COLO668 (cell line): ENCODE data around the gene FAR2.
"Not testable (repeated sequence)": the region's sequence is repeated elsewhere in the genome, so short reads cannot be mapped to it uniquely, and the experiment has no call there.

Source experiments
- DNase-seq: peaks from one replicate; lab custom pipeline; 2025; ENCODE audit not compliant: unreplicated experiment; lab: John Stamatoyannopoulos, UW

The FAR2 gene

DNA sequence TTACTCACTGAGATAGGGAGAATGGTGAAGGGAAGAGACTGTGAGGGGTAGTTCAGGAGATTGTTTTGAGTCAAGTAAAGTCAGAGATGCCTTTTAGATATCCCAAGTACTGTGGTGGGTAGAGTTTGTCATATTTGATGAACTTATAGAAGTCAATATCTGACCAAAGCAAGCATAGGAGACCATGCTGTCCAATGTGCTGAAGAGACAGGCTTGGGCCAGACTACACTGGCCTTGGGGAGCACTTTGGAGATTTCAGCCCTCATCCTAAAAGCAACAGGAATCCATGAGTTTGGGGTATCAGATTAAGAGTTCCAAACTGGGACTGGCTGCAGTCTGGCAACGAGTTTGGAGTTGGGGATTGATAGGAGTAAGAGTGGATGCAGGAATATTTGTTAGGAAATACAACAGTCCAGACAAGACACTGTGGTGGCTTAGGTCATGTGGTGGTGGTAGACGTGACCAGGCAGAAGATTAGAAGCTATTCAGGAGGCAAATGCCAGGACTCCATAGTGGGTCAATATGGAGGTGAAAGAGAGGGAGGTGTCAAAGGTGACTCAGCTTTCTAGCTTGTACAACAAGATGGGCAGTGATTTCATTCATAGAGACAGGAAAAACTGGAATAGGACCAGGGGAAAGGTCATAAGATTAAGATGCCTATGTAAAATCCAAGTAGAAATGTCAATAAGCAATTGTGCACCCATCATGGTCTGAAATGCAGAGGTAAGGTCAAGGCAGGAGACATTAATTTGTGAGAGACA, 81.9 kb downstream of the FAR2 start:
- DNase-seq: no peak

GRCh38 chr12:29232086-29232485, 83.0 kb downstream of the FAR2 start:
- no peak for DNase-seq

DNA sequence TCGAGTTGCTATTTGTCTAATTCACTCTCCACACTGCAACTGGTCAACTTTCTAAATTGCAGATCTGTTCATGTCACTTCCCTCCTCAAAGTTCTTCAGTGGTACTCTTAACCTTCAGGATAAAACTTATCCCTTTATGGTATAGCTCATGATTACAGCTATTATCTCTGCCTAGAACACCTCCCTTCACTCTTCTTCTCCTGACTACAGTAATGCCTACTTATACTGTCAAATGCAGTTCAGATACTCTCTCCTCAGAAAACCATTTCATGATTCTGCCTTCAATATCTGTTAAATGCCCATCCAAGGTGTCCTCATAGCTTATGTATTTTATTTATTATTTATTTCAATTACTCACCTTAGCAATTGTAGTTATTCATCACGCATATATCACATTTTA, 85.5 kb downstream of the FAR2 start:
- no peak for DNase-seq

- DNase-seq: no peak
These were observed 86.0 kb downstream of the FAR2 start for GRCh38 chr12:29234965-29235626.

GRCh38 chr12:29238822-29239291, 89.8 kb downstream of the FAR2 start:
- DNase-seq: no peak

DNA sequence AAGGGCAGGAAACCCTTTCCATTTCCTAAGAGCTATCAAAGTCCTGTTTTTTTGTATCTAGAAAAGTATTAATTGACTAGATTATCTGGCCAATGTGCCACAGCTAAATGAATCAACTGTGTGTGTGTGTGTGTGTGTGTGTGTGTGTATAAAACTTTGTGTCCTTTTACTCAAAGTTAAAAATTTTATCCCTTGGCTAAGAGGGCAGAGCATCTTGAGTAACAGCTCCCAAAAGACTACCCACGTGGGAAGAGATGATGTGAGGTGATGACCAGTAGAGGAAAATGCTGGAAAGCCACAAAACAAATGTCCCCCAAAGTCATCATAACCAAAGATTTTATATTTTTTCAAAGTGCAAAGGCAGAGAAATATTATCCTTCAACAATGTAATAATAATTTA, 90.3 kb downstream of the FAR2 start:
- DNase-seq: no peak

DNA sequence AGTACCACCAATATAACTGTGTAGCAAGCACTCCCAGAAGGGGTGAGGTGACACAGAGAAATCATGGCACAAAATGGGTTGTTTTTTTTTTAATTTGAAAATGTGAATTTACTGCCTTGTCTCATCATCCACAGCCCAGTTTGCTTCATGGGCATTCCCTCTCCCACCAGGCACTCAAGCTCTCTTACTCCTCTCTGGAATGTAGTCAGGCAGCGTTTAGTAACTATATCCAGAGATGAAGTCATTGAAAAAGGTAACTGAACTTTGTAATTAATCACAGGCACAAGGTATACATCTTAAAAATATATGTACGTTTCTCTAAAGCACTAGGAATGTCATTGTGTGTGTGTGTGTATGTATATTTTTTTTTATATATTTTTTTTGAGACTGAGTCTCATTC, 91.4 kb downstream of the FAR2 start:
- DNase-seq: no peak

DNA sequence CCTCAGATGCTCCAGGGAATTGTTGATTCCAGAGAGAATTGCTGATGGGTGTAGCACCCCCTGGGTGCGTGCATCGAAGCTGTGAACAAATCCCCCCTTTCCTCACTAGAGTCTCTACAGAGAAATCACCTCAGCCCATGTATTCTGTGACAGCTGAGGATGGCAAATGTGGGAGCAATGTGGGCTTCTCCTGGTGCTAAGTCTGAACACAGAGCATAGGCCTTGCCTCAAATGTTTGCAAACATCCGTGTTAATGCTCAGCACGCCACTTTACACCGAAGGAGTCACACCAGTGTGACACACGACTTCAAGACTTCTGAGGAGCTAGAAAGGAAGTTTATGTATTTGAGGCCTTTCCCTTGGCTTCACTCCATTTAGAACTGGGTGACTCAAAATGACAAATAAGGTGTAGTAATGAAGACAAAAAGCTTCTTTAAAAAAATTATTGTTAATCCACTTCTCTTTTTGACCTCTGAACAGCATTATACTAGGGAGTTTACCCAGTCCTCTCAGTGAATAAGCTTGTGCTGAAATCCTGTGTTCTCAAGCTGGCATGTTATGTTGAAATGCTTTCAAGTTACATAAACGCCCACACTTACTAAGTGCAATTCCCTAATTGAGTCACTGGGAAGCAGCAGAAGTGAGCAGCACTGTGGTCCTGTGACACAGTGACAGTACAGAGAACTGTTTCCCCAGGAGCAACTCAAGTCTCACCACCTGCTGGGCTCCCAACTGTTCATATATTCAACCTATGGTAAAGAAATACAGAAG, 92.9 kb downstream of the FAR2 start:
- no peak for DNase-seq

DNA sequence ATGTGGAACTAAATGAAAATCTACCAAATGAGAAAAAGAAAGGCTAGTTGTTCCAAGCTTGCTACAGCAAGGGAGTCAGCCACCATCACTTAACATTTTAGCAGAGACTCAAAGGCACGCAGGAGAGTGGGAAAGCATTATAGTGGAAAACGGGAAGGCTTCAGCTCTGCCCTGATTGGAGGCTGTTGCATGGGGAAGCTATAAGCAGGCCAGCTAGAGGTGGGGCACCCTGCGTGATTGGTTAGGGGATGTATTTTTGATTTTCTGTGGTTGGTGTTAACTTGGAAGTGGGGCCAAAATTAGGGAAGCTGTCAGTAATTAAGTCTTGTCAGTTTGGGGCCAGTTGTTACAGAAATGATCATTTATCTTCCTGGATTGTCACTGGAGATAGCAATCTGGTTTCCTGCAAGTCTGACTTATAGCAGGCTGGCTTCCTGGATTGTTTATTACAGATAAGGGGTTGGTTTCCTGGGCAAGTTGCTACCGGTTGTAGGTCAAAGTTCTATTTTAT, 93.9 kb downstream of the FAR2 start:
- no peak for DNase-seq

- no peak for DNase-seq
These were observed 95.2 kb downstream of the FAR2 start for GRCh38 chr12:29244159-29244765.

DNA sequence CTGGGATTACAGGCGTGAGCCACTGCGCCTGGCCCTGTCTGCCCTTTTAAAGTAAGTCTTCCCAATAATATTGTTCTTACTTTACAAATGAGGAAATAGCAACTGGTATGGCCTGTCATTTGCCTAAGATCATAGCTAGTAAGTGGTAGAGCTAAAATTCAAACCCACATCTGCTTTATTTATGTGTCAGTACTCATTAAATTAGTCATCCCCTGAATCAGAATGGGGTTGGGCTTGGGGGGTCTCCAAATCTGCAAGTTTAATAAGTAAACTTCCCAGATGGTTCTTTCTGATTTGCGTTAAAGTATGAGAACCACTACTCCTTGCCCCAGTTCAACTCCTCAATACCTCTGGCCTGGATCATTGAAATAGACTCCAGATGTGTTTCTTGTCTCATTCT, 96.2 kb downstream of the FAR2 start:
- no peak for DNase-seq

- no peak for DNase-seq
These were observed 100.9 kb downstream of the FAR2 start for GRCh38 chr12:29249930-29250329.

GRCh38 chr12:29253906-29254625, 105.0 kb downstream of the FAR2 start:
- no peak for DNase-seq

DNA sequence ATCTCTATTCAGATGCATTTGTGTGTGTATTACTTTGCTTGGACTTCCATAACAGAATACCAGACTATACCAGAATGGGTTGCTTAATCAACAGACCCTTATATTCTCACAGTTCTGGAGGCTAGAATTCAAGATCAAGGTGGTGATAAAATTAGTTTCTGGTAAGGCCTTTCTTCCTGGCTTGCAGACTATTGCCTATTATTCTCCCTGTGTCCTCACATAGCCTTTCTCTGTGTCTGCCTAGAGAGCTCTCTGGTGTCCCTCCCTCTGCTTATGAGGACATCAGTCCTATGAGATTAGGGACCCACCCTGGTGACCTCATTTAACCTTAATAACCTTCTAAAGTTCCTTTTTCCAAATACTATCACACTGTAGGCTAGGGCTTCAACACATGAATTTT, 106.0 kb downstream of the FAR2 start:
- DNase-seq: no peak

DNA sequence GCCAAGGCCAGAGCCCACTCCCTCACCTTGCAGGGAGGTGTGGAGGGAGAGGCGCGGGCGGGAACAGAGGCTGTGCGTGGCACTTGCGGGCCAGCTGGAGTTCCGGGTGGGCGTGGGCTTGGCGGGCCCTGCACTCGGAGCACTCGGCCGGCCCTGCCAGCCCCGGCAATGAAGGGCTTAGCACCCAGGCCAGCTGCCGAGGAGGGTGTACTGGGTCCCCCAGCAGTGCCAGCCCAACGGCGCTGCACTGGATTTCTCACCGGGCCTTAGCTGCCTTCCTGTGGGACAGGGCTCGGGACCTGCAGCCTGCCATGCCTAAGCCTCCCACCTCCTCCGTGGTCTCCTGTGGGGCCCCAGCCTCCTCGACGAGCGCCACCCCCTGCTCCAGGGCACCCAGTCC, 107.5 kb downstream of the FAR2 start:
- DNase-seq: no peak

DNA sequence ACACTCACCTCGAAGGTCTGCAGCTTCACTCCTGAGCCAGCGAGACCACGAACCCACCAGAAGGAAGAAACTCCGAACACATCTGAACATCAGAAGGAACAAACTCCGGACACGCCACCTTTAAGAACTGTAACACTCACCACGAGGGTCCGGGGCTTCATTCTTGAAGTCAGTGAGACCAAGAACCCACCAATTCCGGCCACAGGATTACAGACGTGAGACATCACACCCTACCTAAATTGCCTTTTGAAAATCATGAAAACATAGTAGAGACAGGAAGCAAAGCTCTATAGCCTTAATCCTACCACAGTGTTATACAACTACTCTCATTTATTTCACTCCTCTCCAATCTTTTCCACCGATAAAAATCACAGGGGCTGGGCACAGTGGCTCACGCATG, 108.6 kb downstream of the FAR2 start:
- not testable (repeated sequence) for DNase-seq

DNA sequence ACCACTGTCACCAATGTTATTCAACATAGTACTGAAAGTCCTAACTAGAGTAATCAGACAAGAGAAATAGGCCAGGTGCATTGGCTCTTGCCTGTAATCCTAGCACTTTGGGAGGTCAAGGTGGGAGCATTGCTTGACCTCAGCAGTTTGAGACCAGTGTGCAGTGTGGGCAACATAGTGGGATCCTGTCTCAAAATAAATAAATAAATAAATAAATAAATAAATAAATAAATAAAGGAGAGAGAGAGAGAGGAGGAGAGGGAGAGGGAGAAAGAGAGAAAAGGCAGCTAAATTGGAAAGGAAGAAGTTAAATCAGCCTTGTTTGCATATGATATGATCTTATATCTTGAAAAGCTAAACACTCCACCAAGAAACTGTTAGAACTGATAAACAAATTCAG, 115.3 kb downstream of the FAR2 start:
- DNase-seq: no peak

- DNase-seq: no peak
These were observed 120.8 kb downstream of the FAR2 start for GRCh38 chr12:29269706-29270408.

DNA sequence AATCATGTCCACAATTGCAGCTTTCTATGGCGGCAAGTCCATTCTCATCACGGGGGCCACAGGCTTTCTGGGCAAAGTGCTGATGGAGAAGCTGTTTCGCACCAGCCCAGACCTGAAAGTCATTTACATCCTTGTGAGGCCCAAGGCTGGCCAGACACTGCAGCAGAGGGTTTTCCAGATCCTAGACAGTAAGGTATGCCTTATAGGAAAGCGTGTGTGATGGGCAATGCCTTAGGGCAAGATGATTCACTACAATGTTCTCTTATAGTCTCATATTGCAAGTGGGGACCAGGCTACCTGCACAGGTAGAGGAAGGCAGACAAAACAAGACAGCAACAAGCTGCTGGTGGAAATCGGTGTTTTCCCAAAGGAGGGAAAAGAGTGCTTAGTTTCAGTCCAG, 121.4 kb downstream of the FAR2 start:
- DNase-seq: no peak
